H1 (cell line): Measurements from ENCODE around the gene TRIM44. TPM values are rescaled to one million over a fixed set of nuclear protein-coding genes. Genes with fewer than 3 reads are reported as not detected.

Experiments used
- GTF2F1 ChIP-seq: IDR thresholded peaks from 2 replicates; pipeline ENCODE4 v1.6.1; 2012; ENCODE audit warnings: low read depth, low read length, improper control_type of control experiment, borderline replicate concordance
- MAX ChIP-seq: IDR thresholded peaks from 2 replicates; pipeline ENCODE4 v1.6.1; 2012; ENCODE audit warnings: inconsistent platforms
- polyA plus RNA-seq, 7 experiments: library from polyadenylated mRNA; depleted of rRNA in 3 of 7; stranded (reverse) in 5 of 7; unstranded in 2 of 7; fragments of >200 nt in 5 of 7; fragments of 200-250 nt in 2 of 7; gene quantifications; 1 replicate in 5 of 7; 2 replicates in 1 of 7; 4 replicates in 1 of 7; pipeline versions ENCODE4 v1.2.1 to v1.2.3, GENCODE V29; 2011 to 2013; ENCODE audit warnings: missing spikeins in 2 of 7, mixed read lengths in 2 of 7
- total RNA-seq: library from RNA; stranded (reverse); fragmentation: NEBNext Ultra II Directional; extraction: Animal tissue kit (Norgen Biotek cat#: 25700); gene quantifications from 2 replicates; pipeline ENCODE4 v1.2.1, GENCODE V29; 2021

TRIM44 gene
- total and polyA plus RNA-seq, 2 of the 8 experiments (the other 6 are each of a cell fraction or from before 2014, with no cell fraction given): 13.9 to 34.4 TPM

- TF ChIP-seq MAX (no peak), GTF2F1 (no peak)
Measured at GRCh38 chr11:35617316-35617686, 45.3 kb upstream of the TRIM44 start (continued).
